HK-2 (cell line): ENCODE results near the gene KCNJ12.
"Not testable (repeated sequence)": the region's sequence is repeated elsewhere in the genome, so short reads cannot be mapped to it uniquely, and the experiment has no call there.

Experiments
- DNase-seq: peaks from one replicate; pipeline ENCODE4 v3.0.0-alpha.2; 2018; ENCODE audit not compliant: unreplicated experiment

The KCNJ12 gene

GRCh38 chr17:21422311-21423189 is 46.4 kb downstream of the KCNJ12 start:
- DNase-seq = not testable (repeated sequence)

GRCh38 chr17:21423190-21423493 is 47.0 kb downstream of the KCNJ12 start:
- not testable (repeated sequence) for DNase-seq

GRCh38 chr17:21424697-21425096 is 48.5 kb downstream of the KCNJ12 start:
- not testable (repeated sequence) for DNase-seq

GRCh38 chr17:21425321-21425720 is 49.2 kb downstream of the KCNJ12 start:
- DNase-seq = no peak

- no peak for DNase-seq
These were observed 49.6 kb downstream of the KCNJ12 start for GRCh38 chr17:21425736-21426135.

- DNase-seq = not testable (repeated sequence)
These were observed 50.1 kb downstream of the KCNJ12 start for GRCh38 chr17:21426246-21426645.

- not testable (repeated sequence) for DNase-seq
These were observed 50.7 kb downstream of the KCNJ12 start for GRCh38 chr17:21426876-21427275.

- not testable (repeated sequence) for DNase-seq
These were observed 51.6 kb downstream of the KCNJ12 start for GRCh38 chr17:21427727-21428126.

GRCh38 chr17:21428752-21429424 is 52.7 kb downstream of the KCNJ12 start:
- not testable (repeated sequence) for DNase-seq

GRCh38 chr17:21429921-21430628 is 53.9 kb downstream of the KCNJ12 start:
- not testable (repeated sequence) for DNase-seq

GRCh38 chr17:21433971-21434370 is 57.8 kb downstream of the KCNJ12 start:
- DNase-seq = not testable (repeated sequence)

GRCh38 chr17:21434976-21435375 is 58.8 kb downstream of the KCNJ12 start:
- not testable (repeated sequence) for DNase-seq

GRCh38 chr17:21436481-21436880 is 60.3 kb downstream of the KCNJ12 start:
- DNase-seq = not testable (repeated sequence)

GRCh38 chr17:21436883-21437836 is 61.0 kb downstream of the KCNJ12 start:
- DNase-seq = not testable (repeated sequence)

GRCh38 chr17:21438316-21439014 is 62.3 kb downstream of the KCNJ12 start:
- DNase-seq = not testable (repeated sequence)

GRCh38 chr17:21439015-21439336 is 62.8 kb downstream of the KCNJ12 start:
- not testable (repeated sequence) for DNase-seq

GRCh38 chr17:21445091-21445650 is 69.0 kb downstream of the KCNJ12 start:
- no peak for DNase-seq

- DNase-seq = not testable (repeated sequence)
These were observed 71.4 kb downstream of the KCNJ12 start for GRCh38 chr17:21447552-21447951.

GRCh38 chr17:21449891-21450290 is 73.7 kb downstream of the KCNJ12 start:
- DNase-seq = not testable (repeated sequence)

GRCh38 chr17:21451975-21452374 is 75.8 kb downstream of the KCNJ12 start:
- DNase-seq = no peak
